IMR-90 (cell line): ENCODE measurements around the gene CDC6. TPM values are rescaled to one million over a fixed set of nuclear protein-coding genes. Genes with fewer than 3 reads are reported as not detected.

ENCODE experiments used
- ATAC-seq: fragments of 200-7000 bp; cut with Tn5 transposase; 2 replicates; pipeline ENCODE4 v1.9.1; 2020; ENCODE audit warnings: low read depth, mild to moderate bottlenecking, moderate library complexity
- BruUV-seq: library from RNA; stranded (reverse); fragments of 400-500 nt; replicated peaks from 2 replicates; lab custom pipeline; 2021; lab: Mats Ljungman, UMichigan
- CTCF ChIA-PET: fragments of 300-600 bp; formaldehyde crosslinking; extraction: SDS; loops from one replicate; lab custom pipeline; 2021; ENCODE audit warnings: antibody characterized with exemption; lab: Yijun Ruan, JAX
- POLR2A ChIA-PET: fragments of 300-600 bp; sonication (Branson Sonifier 250); formaldehyde crosslinking; loops from one replicate; lab custom pipeline; 2022; ENCODE audit warnings: antibody characterized with exemption; ENCODE audit not compliant: unreplicated experiment; lab: Charles Lee
- DNase-seq: peaks from one replicate; pipeline ENCODE4 v3.0.0; 2013
- H2AFZ ChIP-seq: replicated peaks from 2 replicates; pipeline ENCODE3; 2013; ENCODE audit warnings: low read length, mild to moderate bottlenecking; ENCODE audit not compliant: poor library complexity
- H2AK5ac ChIP-seq: 2 replicates; pipeline ENCODE4 v1.6.1; 2013; ENCODE audit warnings: low read depth, low read length, inconsistent platforms
- H2AK9ac ChIP-seq: replicated peaks from 2 replicates; pipeline ENCODE3; 2013; ENCODE audit warnings: mild to moderate bottlenecking, low read depth, low read length, moderate library complexity; ENCODE audit not compliant: poor library complexity
- H2BK120ac ChIP-seq: 2 replicates; pipeline ENCODE4 v1.6.1; 2013; ENCODE audit warnings: low read depth, low read length, inconsistent platforms
- H2BK15ac ChIP-seq: 3 replicates; pipeline ENCODE4 v1.6.1; 2013; ENCODE audit warnings: low read depth, low read length, inconsistent platforms
- H2BK20ac ChIP-seq: 2 replicates; pipeline ENCODE4 v1.6.1; 2013; ENCODE audit warnings: low read depth, mild to moderate bottlenecking, inconsistent platforms, low read length, moderate library complexity
- H2BK5ac ChIP-seq: 2 replicates; pipeline ENCODE4 v1.6.1; 2013; ENCODE audit warnings: mild to moderate bottlenecking, low read depth, low read length, inconsistent platforms; ENCODE audit not compliant: poor library complexity, severe bottlenecking
- H3K14ac ChIP-seq: replicated peaks from 2 replicates; pipeline ENCODE4 v1.6.1; 2013; ENCODE audit warnings: low read depth, low read length, inconsistent platforms
- H3K18ac ChIP-seq: 2 replicates; pipeline ENCODE4 v1.6.1; 2013; ENCODE audit warnings: low read depth, low read length, control low read depth
- H3K23ac ChIP-seq: 2 replicates; pipeline ENCODE4 v1.6.1; 2013; ENCODE audit warnings: low read depth, low read length, inconsistent platforms
- H3K27ac ChIP-seq: 2 replicates; pipeline ENCODE4 v1.5.1; 2013; ENCODE audit warnings: mild to moderate bottlenecking, control low read depth, low read length; ENCODE audit not compliant: insufficient read depth
- H3K27me3 ChIP-seq: 2 replicates; pipeline ENCODE4 v1.6.1; 2013; ENCODE audit warnings: low read length; ENCODE audit not compliant: control insufficient read depth, insufficient read depth
- H3K36me3 ChIP-seq: 2 replicates; pipeline ENCODE4 v1.6.1; 2013; ENCODE audit warnings: low read length, mixed read lengths; ENCODE audit not compliant: control insufficient read depth, insufficient read depth
- H3K4ac ChIP-seq: 2 replicates; pipeline ENCODE4 v1.6.1; 2013; ENCODE audit warnings: low read depth, low read length, inconsistent platforms
- H3K4me1 ChIP-seq: 2 replicates; pipeline ENCODE4 v1.6.1; 2013; ENCODE audit warnings: low read length, mixed read lengths; ENCODE audit not compliant: control insufficient read depth, insufficient read depth
- H3K4me2 ChIP-seq: 2 replicates; pipeline ENCODE4 v1.6.1; 2013; ENCODE audit warnings: low read depth, mild to moderate bottlenecking, control low read depth, low read length, moderate library complexity
- H3K4me3 ChIP-seq: 2 replicates; pipeline ENCODE4 v1.5.1; 2013; ENCODE audit warnings: low read depth, mild to moderate bottlenecking, control low read depth, low read length, moderate library complexity; ENCODE audit not compliant: insufficient read depth
- H3K56ac ChIP-seq: 2 replicates; pipeline ENCODE4 v1.6.1; 2013; ENCODE audit warnings: low read length, inconsistent platforms; ENCODE audit not compliant: insufficient read depth; ENCODE audit errors: extremely low read depth
- H3K79me1 ChIP-seq, 2 experiments: 2 replicates each; pipeline ENCODE4 v1.6.1; 2013; ENCODE audit warnings: low read length in 2 of 2, inconsistent platforms in 1 of 2, low read depth in 1 of 2
- H3K9ac ChIP-seq: 2 replicates; pipeline ENCODE4 v1.6.1; 2013; ENCODE audit warnings: low read depth, low read length, control low read depth
- H3K9me1 ChIP-seq: 2 replicates; pipeline ENCODE4 v1.6.1; 2013; ENCODE audit warnings: low read length, inconsistent platforms; ENCODE audit not compliant: insufficient read depth
- H3K9me3 ChIP-seq: 2 replicates; pipeline ENCODE4 v1.6.1; 2013; ENCODE audit warnings: low read length; ENCODE audit not compliant: control insufficient read depth, insufficient read depth
- H4K20me1 ChIP-seq: 2 replicates; pipeline ENCODE4 v1.6.1; 2013; ENCODE audit warnings: low read length, inconsistent platforms; ENCODE audit not compliant: insufficient read depth
- H4K5ac ChIP-seq: 2 replicates; pipeline ENCODE4 v1.6.1; 2013; ENCODE audit warnings: mild to moderate bottlenecking, low read depth, low read length, control low read depth
- H4K8ac ChIP-seq, 2 experiments: 2 replicates each; pipeline ENCODE4 v1.6.1; 2013; ENCODE audit warnings: low read depth in 2 of 2, low read length in 2 of 2, control low read depth in 1 of 2, inconsistent platforms in 1 of 2
- H4K91ac ChIP-seq: 2 replicates; pipeline ENCODE4 v1.6.1; 2013; ENCODE audit warnings: low read depth, low read length, inconsistent platforms; ENCODE audit not compliant: insufficient read depth
- CEBPB ChIP-seq: IDR thresholded peaks from 2 replicates; pipeline ENCODE4 v1.6.1; 2012; ENCODE audit warnings: low read depth, low read length, improper control_type of control experiment
- FOS ChIP-seq: fragments of 150-350 bp; IDR thresholded peaks from 2 replicates; pipeline ENCODE4 v1.6.1; 2016; ENCODE audit warnings: low read depth, low read length
- MAZ ChIP-seq: IDR thresholded peaks from 2 replicates; pipeline ENCODE4 v1.6.1; 2012; ENCODE audit warnings: low read depth, mild to moderate bottlenecking, low read length, improper control_type of control experiment, moderate library complexity, borderline replicate concordance
- MXI1 ChIP-seq: IDR thresholded peaks from 2 replicates; pipeline ENCODE4 v1.6.1; 2012; ENCODE audit warnings: low read depth, mild to moderate bottlenecking, low read length, moderate library complexity, borderline replicate concordance
- NFE2L2 ChIP-seq: fragments of 150-350 bp; IDR thresholded peaks from 2 replicates; pipeline ENCODE4 v1.6.1; 2016; ENCODE audit warnings: low read depth, mild to moderate bottlenecking, low read length
- RAD21 ChIP-seq: IDR thresholded peaks from 2 replicates; pipeline ENCODE4 v1.6.1; 2012; ENCODE audit warnings: low read length, improper control_type of control experiment
- SMC3 ChIP-seq: fragments of 150-350 bp; IDR thresholded peaks from 2 replicates; pipeline ENCODE4 v1.6.1; 2016; ENCODE audit warnings: low read depth, mild to moderate bottlenecking, antibody characterized with exemption, low read length, moderate library complexity
- WGBS, 2 experiments: methylation state at CpG; one replicate each; pipeline versions ENCODE4 v1.1.5 to v1.1.7; 2013; ENCODE audit warnings: missing lambda C conversion rate in 2 of 2; ENCODE audit not compliant: insufficient read length in 1 of 2; ENCODE audit errors: extremely low coverage in 2 of 2; 5-methylcytosine and 5-hydroxymethylcytosine counted together
- dilution Hi-C: fragments of 300-500 bp; cut with HindIII; formaldehyde crosslinking; loops from one replicate; pipeline ENCODE4 v1.14.3; 2018; ENCODE audit warnings: low sequenced_read_pairs; ENCODE audit not compliant: unreplicated experiment
- in situ Hi-C: fragments of 300-500 bp; cut with MboI; formaldehyde crosslinking; loops from 3 replicates; pipeline ENCODE4 v1.14.3; 2019; ENCODE audit warnings: low sequenced_read_pairs, inconsistent platforms, mixed read lengths
- intact Hi-C: fragments of 100-400 bp; cut with micrococcal nuclease; formaldehyde crosslinking; loops from 2 replicates; pipeline ENCODE4 v1.10.0; 2022
- polyA plus RNA-seq, 3 experiments: library from polyadenylated mRNA; depleted of rRNA; stranded (reverse); fragments of >200 nt; gene quantifications; 2 replicates each; pipeline ENCODE4 v1.2.3, GENCODE V29; 2012; ENCODE audit warnings: low replicate concordance in 1 of 3
- total RNA-seq: library from RNA; depleted of rRNA; stranded (reverse); fragments of >200 nt; gene quantifications from 2 replicates; pipeline ENCODE4 v1.2.3, GENCODE V29; 2012
- TF ChIP-seq, protein P1 (sequence below): fragments of 150-350 bp; IDR thresholded peaks from 2 replicates; pipeline ENCODE4 v1.6.1; 2017; ENCODE audit warnings: mild to moderate bottlenecking, antibody characterized with exemption, low read length, low read depth
- TF ChIP-seq, protein P2 (sequence below): fragments of 150-350 bp; IDR thresholded peaks from 2 replicates; pipeline ENCODE4 v1.6.1; 2016; ENCODE audit warnings: low read depth, mild to moderate bottlenecking, low read length, moderate library complexity, borderline replicate concordance
- TF ChIP-seq, protein P3 (sequence below): conservative IDR thresholded peaks from 2 replicates; pipeline ENCODE4 v1.5.1; 2012; ENCODE audit warnings: mild to moderate bottlenecking, low read depth, low read length, improper control_type of control experiment

Gene CDC6
- total and polyA plus RNA-seq, 2 of the 4 experiments (the other 2 are of a cell fraction): 15.3 to 25.6 TPM

DNA sequence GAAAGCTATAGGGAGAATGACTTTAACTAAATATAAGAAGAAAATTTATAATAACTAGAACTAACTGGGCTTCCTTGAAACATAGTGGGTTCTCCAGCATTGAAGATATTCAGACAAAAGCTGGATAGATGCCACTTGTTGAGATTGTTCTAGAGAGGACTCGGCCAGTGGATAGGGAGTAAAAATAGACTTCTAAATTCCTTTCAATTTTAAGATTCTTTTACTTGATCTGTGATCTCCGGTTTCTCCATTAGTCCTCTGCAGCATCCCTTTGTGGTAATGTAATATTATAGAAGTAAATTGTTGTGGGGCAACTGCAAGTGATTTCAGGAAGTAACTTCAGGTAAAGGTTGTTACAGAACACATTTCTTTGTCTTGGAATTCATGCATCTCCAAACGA is 11.0 kb downstream of the CDC6 start:
- H3K4me3 ChIP-seq: no peak overlapping the region
- no peak overlapping the region for H2AK9ac ChIP-seq
- no peak overlapping the region for H2BK15ac ChIP-seq
- no CpG with 5 or more reads among the region's 3 CpGs for WGBS, 2 experiments
- 0 out of 2 replicates have a peak, but pooled peaks cover 7% of the 10 kb centered on the region for H4K20me1 ChIP-seq
- CTCF ChIA-PET: interaction anchor here (0.6 to 1.1 kb wide), 3 partner anchors 33 to 116 kb away, joined by 3 to 4 read pairs (median 3); no protein-coding TSS in a partner anchor
- no peak overlapping the region; the same call in 1 of the 2 replicates for H2AK5ac ChIP-seq
- no peak overlapping the region for H3K56ac ChIP-seq
- no peak overlapping the region for H2AFZ ChIP-seq
- H4K8ac ChIP-seq: peak overlapping the region in 1 of 2 experiments; percentile 73; a peak in 1 of 4 replicates
- in situ Hi-C loops (no loop called here), dilution Hi-C loops (no loop called here), intact Hi-C loops (no loop called here)
- DNase-seq (peak; percentile 55), ATAC-seq (peak; percentile 64)
- peak overlapping the region; percentile 82 for H3K4ac ChIP-seq
- H3K4me2 ChIP-seq: no peak overlapping the region
- no TSS peak for BruUV-seq
- H3K27ac ChIP-seq: peak overlapping the region; percentile 67
- peaks cover 9% of the 10 kb centered on the region for H3K9me1 ChIP-seq
- peak overlapping the region; percentile 82 for H3K14ac ChIP-seq
- H3K27me3 ChIP-seq: no peaks in the 10 kb centered on the region
- peak overlapping the region; percentile 74 for H2BK5ac ChIP-seq
- no peak overlapping the region for H3K9ac ChIP-seq
- peaks cover 3 to 23% of the 10 kb centered on the region in 2 experiments; a peak in 3 of 4 replicates for H3K79me1 ChIP-seq
- TF ChIP-seq CEBPB (no peak), MXI1 (no peak), MAZ (no peak), FOS (no peak), SMC3 (no peak), NFE2L2 (no peak), RAD21 (no peak)
- TF ChIP-seq, protein P1, sequence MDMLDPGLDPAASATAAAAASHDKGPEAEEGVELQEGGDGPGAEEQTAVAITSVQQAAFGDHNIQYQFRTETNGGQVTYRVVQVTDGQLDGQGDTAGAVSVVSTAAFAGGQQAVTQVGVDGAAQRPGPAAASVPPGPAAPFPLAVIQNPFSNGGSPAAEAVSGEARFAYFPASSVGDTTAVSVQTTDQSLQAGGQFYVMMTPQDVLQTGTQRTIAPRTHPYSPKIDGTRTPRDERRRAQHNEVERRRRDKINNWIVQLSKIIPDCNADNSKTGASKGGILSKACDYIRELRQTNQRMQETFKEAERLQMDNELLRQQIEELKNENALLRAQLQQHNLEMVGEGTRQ: no peak
- TF ChIP-seq, protein P2, sequence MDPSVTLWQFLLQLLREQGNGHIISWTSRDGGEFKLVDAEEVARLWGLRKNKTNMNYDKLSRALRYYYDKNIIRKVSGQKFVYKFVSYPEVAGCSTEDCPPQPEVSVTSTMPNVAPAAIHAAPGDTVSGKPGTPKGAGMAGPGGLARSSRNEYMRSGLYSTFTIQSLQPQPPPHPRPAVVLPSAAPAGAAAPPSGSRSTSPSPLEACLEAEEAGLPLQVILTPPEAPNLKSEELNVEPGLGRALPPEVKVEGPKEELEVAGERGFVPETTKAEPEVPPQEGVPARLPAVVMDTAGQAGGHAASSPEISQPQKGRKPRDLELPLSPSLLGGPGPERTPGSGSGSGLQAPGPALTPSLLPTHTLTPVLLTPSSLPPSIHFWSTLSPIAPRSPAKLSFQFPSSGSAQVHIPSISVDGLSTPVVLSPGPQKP: no peak
- TF ChIP-seq, protein P3, sequence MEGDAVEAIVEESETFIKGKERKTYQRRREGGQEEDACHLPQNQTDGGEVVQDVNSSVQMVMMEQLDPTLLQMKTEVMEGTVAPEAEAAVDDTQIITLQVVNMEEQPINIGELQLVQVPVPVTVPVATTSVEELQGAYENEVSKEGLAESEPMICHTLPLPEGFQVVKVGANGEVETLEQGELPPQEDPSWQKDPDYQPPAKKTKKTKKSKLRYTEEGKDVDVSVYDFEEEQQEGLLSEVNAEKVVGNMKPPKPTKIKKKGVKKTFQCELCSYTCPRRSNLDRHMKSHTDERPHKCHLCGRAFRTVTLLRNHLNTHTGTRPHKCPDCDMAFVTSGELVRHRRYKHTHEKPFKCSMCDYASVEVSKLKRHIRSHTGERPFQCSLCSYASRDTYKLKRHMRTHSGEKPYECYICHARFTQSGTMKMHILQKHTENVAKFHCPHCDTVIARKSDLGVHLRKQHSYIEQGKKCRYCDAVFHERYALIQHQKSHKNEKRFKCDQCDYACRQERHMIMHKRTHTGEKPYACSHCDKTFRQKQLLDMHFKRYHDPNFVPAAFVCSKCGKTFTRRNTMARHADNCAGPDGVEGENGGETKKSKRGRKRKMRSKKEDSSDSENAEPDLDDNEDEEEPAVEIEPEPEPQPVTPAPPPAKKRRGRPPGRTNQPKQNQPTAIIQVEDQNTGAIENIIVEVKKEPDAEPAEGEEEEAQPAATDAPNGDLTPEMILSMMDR: no peak
- peaks cover 10% of the 10 kb centered on the region for H3K4me1 ChIP-seq
- H3K36me3 ChIP-seq: peaks cover 2% of the 10 kb centered on the region
- no peak overlapping the region for H4K5ac ChIP-seq
- H2BK120ac ChIP-seq: peak overlapping the region; percentile 88; the same call in 1 of the 2 replicates
- peak overlapping the region; percentile 53; the same call in 1 of the 2 replicates for H3K23ac ChIP-seq
- peak overlapping the region; percentile 60 for H3K18ac ChIP-seq
- peak overlapping the region; percentile 78 for H2BK20ac ChIP-seq
- POLR2A ChIA-PET: interaction anchor here (0.5 to 0.6 kb wide), 2 partner anchors 9 to 16 kb away, joined by 3 read pairs; no protein-coding TSS in a partner anchor
- H3K9me3 ChIP-seq: no peaks in the 10 kb centered on the region
- peak overlapping the region; percentile 46; the same call in 1 of the 2 replicates for H4K91ac ChIP-seq
